OCI-LY7 (cell line): Measurements from ENCODE around the gene OTUD4.
"Not testable (repeated sequence)": the region's sequence is repeated elsewhere in the genome, so short reads cannot be mapped to it uniquely, and the experiment has no call there.

ENCODE experiments used
- EZH2phosphoT487 ChIP-seq: fragments of 200-600 bp; sonication (generic); IDR thresholded peaks from 2 replicates; pipeline ENCODE4 v1.6.1; 2018; ENCODE audit warnings: low read depth, borderline replicate concordance, mild to moderate bottlenecking, mixed run types, antibody characterized with exemption, low read length, moderate library complexity, mixed read lengths
- TF ChIP-seq, protein P1 (sequence below): fragments of 200-600 bp; sonication (generic); conservative IDR thresholded peaks from 2 replicates; pipeline ENCODE4 v1.5.1; 2014; ENCODE audit warnings: mild to moderate bottlenecking, antibody characterized with exemption, low read length, moderate library complexity, mixed read lengths

DNA sequence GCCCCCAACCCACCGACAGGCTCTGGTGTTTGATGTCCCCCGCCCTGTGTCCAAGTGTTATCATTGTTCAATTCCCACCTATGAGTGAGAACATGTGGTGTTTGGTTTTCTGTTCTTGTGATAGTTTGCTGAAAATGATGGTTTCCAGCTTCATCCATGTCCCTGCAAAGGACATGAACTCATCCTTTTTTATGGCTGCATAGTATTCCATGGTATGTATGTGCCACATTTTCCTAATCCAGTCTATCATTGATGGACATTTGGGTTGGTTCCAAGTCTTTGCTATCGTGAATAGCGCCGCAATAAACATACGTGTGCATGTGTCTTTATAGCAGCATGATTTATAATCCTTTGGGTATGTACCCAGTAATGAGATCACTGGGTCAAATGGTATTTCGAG, 42.8 kb upstream of the OTUD4 start:
- TF ChIP-seq, protein P1, sequence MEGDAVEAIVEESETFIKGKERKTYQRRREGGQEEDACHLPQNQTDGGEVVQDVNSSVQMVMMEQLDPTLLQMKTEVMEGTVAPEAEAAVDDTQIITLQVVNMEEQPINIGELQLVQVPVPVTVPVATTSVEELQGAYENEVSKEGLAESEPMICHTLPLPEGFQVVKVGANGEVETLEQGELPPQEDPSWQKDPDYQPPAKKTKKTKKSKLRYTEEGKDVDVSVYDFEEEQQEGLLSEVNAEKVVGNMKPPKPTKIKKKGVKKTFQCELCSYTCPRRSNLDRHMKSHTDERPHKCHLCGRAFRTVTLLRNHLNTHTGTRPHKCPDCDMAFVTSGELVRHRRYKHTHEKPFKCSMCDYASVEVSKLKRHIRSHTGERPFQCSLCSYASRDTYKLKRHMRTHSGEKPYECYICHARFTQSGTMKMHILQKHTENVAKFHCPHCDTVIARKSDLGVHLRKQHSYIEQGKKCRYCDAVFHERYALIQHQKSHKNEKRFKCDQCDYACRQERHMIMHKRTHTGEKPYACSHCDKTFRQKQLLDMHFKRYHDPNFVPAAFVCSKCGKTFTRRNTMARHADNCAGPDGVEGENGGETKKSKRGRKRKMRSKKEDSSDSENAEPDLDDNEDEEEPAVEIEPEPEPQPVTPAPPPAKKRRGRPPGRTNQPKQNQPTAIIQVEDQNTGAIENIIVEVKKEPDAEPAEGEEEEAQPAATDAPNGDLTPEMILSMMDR, result not testable (repeated sequence)
- TF ChIP-seq EZH2phosphoT487, result not testable (repeated sequence)
